NK-92 treated with Interleukin-12 subunit alpha and Interleukin-12 subunit beta, amount 100 ng/mL, for 24 hours (cell line): ENCODE data around the gene NAA80.

ENCODE experiments used
- DNase-seq: peaks from one replicate; lab custom pipeline; 2025; lab: John Stamatoyannopoulos, UW

Gene NAA80

DNA sequence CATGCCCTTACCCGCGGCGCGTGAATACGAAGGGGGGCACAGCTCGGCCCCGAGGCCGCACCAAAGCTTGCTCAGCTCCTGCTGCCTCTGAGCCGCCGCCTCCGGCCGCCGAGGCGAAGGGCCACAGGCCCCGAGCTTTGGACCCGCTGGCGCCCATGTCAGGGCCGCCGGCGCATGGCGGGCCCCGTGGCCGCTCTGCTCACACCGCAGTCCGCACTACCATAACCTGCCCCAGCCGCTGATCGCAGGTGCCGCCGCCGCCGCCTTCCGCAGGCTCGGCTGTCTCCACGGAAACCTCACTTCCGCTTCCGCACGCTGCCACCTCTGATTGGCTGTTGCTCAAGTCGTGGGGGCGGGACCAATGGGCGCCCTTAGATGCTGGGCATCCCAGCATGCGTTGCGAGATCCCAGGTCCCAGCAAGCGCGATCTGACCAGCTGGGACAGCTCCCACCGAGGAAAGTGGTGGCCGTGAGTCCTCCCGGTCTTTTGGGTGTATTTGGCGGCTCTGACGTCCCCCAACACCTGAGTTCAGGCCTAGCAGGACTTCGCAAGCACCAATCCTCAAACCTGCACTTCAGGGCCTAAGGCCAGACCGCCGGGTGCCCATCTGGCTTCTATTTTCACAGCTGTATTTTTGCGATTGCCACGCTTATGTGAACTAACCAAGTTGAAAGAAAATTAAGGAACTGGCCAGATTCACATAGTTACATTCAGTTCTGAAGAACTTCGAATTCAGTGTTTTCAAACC, 28.9 kb upstream of the NAA80 start, which contains the start of gene TUSC2:
Gene TUSC2 (minus strand): TSS at position 281 of the 749 bp plus-strand sequence. CDS start 124 bp downstream, at position 157.
- peak; percentile 86 for DNase-seq

DNA sequence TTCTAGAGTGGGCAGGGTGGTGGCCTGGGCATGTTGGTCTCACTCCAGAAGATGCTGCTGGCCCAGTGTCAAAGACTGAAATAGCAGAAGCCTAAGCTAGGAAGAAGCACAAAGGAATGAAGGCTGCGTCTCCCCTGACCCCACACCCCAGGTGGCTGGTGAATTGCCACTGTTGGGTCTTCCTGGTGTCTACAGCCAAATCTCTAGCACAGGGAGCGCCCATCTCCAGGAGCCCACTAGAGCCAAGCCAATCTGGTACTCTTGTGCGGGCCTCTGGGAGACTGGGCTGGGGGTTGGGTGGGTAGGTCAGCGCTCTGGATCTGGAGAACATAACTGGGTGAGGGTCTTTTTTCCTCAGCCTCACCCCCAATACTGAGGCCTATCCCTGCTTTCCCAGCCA, 27.9 kb upstream of the NAA80 start:
- no peak for DNase-seq

DNA sequence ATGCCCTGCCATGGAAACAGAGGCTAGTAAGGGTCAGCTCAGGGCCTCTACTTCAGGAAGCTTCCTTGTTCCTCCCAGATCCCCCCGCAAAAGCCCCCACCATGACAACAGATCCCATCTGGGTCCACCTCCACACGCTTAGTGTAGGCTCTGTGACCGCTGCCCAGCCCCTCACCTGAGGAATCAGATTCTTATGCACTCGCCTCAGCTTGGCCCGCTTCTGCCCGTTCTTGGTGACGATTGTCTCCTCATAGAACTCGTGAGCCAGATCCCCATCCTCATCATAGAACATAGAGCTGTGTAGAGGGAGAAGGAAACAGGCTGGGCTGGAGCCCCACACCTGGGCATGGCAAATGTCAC, 27.0 kb upstream of the NAA80 start:
- no peak for DNase-seq

DNA sequence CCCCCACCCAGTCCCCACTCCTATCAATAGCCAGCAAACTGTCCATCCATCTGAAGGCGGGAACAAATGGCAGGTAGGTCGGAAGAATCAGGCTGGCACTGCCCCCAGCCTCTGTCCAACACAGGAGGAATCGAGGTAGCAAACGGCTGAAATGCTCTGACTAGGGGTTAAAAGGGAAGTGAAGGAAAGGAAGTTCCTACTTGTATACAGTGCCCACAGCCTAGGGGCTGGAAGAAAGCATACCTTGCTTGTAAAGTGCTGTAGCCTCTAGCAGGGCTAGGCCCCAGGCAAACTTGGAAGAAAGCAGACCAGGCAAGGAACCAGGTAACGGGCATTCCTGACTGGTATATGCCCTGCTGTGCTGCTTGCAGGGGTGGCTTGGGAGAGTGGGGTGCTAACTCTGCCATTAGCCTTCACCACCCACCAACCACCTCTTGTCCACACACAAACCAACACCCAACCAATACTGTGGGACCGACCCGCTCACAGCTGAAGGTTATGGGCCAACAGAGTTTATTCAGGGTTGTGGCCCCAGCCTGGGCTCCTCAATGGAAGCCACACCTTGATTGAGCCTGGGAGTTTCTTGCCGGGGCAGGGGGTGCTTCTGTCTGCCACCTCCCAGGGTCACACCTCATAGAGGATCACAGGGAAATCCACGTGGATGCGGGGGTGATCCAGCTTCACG, 26.4 kb upstream of the NAA80 start:
- DNase-seq: no peak

DNA sequence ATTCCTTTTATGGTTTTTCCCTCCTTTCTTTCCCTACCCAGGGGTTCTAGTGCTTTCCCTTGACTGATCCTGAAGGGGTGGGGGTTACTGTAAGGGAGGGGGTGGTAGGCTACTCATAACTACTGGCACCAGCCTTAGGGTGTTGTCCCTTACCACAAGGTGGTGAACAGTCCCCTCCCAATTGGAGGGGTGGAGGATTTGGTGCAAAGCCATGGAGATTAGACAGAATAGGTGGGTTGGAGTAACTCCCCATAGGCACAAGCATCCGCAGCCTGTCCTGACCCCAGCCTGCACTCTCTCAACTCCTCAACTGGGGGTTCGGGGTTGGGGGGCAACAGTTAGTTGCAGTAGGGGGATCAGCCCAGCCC, 25.9 kb upstream of the NAA80 start:
- DNase-seq: no peak

DNA sequence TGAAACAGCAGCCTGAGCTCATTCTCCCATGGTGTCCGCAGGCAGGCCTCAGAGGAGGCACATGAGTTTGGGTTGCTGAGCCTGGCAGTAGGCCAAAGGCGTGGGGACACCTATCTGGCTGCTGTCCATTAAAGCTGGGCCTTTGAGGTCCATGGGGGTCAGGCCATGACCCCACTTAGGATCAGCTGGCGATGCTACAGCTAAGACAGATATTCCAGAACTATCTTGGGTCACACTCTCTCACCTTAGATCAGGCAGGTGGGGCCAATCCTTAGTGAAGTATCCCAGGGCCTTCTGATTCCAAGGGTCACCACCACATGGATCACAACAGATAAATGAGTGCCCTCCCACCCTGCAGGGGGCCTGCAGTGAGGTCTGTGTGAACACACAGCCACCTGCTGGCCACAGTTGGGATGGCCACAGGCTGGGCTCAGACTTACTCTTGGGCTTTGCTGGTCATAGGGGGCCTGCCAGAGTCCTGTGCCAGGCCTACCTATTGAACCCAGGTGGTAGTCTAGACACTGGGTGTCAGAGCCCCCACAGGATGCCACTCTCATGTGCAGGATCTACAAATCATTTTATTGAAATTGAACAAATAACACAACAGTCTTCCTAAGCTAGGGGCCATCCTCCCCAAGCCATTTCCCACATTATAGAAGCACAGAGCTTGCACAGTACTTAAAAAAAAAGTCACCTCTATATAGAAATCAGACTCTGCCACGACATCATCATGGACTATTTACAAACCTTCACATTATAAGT, 25.3 kb upstream of the NAA80 start:
- DNase-seq: no peak

DNA sequence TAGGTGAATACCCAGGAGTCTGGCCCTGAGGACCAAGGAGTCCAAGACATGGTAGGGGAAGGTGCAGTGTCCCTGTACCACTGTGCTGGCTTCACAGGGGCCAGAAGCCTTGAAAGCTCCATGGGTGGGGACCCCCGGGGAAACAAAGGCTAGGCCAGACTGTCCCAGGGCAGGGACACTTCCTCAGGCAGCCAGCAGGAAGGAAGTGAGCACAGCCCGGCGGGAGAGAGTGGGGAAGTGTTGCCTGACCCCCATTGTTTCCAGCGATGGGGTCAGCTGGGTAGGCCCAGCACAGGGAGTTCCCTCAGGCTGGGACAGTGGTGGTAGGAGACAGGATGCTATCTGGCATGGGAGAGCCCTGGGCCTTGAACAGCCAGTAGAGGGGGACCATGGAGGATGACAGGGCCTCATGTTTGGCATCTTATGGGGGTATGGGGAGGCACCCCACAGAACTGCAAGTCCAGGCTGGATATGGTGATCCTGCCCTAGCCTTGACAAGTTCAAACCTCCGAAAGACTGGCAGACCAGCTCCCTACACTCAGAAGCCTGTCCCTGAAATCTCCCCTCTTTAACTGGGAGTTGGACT, 24.5 kb upstream of the NAA80 start:
- no peak for DNase-seq

DNA sequence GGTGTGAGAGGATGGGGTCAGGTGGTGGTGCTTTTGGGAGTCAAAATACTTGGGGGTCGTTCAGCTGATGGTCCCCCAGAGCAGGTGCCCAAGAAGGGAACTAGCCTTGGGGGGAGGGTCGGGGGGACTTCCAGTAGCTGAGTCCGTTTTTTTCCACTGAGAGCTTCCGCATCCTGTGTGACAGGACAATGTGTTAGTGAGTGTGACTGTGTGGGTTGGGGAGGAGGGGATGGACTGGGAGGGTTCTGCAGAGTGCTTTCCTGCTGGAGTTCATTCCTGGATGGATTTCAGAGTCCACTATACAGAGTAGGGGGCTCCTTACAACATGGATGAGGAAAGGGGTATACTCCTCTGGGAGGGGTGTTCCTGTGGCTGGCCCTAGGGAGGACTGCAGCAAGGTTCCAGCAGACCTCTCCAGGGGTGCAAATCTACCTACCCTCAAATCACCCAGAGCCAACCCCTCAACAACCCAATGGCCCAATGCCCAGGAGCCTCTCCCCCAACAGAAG, 23.9 kb upstream of the NAA80 start:
- no peak for DNase-seq

DNA sequence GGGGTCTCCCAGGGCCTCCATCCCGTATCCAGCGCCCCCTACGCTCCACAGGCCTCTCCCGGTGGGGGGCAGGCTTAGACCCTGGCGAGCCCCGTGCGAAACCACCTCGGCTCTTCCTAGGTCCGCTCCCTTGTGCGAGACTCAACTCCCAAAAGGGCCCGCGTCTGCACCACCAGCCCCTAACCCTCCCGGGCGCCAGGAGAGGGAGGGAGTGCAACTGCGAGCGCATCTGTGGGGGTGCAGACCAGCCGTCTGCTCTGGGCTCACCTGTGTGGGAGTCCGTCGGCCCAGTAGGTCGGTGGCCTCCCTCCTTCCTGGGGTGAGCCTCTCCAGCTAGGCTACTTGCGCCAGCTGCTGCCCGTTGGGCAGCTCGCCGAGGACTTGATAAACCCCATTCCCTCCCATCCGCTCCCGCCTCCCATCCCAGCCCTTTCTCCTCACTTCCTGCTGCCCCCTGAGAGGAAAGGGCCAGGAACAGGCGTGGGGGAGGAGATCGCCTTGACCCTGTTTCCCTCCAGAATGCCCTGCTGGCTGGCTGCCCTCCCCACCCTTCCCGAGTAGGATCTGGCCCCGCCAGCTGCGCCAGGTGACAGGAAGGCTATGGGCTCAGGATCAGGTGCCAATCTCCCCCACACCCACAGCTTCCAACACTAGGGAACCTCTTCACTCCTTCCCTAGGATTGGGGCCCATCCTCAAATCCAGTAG, 23.3 kb upstream of the NAA80 start, which contains the start of gene HYAL2:
Gene HYAL2 (minus strand): TSS at position 360 of the 706 bp plus-strand sequence. CDS start 2,256 bp downstream, outside the sequence.
- no peak for DNase-seq

DNA sequence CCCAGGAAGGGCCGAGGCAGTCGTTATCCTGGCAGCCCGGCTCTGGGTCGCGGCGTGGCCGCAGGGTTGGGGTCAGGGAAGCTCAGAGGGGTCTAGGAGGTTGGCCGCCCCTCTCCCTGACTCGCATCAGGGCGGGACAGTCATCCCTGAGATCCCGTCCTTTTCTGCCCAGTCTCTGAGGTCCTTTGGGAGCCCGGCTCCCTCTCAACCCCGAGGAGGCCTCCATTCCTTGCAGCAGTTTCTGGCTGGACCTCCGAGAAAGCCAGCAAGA, 22.8 kb upstream of the NAA80 start:
- DNase-seq: no peak

DNA sequence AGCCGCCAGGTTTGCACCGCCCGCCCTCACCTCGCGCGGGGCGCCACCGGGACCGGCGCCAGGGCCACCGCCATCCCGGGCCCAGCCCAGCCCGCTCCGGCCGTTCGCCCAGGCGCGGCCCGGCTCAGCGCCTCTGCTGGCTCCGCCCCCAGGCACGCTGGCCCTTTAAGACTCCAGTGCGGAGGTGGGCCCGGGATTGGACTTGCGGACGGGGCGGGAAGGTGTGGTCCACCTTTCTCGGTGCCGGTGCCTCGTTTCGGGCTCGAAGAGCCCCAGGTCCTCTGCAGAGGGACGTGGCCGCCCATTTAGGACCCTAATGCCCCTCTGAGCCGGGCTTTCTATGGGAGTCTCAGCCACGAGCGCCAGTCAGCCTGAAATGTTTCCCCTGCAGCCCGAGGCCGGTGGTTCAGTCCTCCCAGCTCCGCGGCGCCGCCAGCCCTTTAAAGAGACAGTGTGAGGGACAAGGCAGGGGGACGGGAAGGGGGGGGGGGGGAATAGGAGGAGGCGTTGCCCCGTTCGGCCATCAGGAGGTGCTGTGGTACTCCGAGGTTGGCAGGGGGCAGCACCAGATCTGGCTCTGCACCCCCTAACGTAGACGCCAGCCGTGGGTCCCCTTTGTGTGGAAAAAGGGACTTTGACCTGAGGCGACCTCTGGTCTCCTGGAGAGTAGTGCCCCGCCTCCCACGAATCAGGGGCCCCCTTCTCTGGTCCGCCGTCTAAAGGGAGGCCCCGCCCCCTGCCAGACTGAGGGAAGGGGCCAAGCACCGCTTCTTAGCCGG, 22.3 kb upstream of the NAA80 start:
- peak; percentile 63 for DNase-seq

DNA sequence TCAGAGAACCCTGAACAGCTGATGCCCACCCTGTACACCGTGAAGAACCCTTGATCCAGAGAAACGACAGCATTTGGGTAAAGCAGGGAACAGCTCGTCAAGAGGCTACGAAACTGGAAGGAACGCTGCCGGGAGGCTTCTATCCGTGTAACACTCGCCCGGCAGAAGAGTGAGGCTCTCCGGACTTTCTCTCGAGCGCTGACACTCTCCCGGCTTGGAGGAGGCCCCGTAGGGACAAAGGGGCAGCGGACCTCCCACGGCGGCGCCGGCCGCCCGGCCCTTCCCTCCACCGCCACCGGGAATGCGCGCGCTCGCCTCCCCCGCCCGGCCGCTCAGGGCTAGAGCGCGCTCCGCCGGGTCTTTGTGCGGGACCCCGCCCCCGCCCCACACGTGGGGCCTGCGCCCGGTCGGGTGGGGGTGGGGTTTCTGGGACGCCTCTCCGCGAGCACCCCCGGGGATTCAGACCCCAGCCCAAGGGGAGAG, 21.7 kb upstream of the NAA80 start:
- no peak for DNase-seq

DNA sequence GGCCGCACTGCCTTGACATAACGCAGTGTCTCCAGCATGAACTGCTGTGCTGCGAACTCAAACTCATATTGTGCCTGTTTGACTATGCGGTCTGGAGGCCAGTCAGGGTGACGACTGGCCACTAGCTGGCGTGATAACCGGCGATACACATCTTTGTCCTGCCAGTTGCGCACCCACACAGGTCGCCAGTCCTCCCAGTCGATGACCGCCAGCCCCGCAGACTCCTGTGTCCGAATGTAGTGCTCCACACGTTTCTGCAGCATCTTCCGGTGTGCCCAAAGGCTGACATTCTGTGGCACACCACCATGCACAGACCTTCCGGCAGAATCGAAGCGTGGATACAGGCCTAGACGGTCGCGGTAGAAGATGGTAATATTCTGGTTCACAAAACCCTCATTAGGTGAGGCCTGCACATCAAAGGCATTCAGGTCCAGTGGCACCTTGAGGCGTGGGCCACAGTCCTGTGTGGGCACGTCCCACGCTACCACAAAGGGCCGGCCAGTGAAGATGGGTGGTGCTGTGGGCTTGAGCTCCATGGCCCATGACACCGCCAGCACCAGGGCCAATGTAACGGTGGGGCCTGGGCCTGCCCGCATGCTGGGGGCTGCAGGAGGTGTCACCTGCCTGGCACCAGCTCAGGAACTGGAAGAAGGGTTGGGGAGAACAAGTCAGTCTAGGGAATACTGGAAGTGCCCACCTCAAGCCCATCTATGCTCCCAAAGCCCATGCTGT, 20.9 kb upstream of the NAA80 start:
- DNase-seq: no peak

DNA sequence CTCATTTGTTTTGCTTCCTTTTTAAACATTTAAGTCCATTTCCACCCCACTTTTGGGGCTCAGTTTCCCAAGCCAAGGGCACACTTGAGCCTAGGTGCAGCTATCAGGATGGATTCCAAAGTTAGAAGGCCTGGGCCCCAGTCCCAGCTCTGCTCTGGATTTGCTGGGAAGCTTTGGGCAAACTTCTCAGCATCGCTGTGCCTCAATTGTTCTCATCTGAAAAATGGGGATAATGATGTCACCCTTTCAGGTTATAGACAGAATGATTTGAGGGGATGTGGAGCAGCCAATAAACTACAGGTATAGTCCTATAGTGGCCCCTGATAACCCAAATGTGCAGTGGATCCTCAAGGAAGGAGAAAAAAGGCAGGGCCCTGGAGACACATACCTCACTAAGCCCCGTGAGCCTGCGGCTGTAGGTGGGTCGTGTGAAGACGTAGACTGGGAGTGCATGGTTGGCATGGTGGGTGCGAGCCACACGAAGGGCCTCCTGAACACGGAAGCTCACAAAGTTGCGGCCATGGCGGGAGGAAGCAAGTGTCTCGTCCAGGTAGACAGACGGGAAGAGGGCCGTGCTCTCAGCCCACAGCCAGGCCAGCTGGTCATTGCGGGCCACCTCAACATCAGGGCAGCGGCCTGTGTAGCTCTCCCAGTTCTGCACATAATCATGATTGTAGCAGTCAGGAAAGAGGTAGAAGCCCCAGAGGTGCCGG, 20.1 kb upstream of the NAA80 start:
- DNase-seq: no peak

DNA sequence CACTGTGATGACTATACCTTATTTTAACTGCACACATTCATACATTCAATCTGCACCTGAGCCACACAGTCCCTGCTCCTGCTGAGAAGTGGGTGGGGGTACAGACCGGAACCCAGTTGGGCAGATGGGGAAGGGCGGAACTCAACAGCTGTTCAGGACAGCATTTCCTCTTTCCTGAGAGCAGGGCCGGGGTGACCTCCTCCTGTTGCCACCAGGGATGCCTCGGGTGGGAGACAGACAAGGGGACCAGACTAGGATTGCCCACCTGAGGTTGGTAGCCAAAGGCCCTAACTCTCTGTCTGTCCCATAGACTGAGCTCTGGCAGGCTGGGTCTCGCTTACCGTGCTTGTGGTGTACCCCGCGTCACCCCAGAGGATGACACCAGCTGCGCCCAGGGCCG, 19.4 kb upstream of the NAA80 start:
- DNase-seq: no peak

DNA sequence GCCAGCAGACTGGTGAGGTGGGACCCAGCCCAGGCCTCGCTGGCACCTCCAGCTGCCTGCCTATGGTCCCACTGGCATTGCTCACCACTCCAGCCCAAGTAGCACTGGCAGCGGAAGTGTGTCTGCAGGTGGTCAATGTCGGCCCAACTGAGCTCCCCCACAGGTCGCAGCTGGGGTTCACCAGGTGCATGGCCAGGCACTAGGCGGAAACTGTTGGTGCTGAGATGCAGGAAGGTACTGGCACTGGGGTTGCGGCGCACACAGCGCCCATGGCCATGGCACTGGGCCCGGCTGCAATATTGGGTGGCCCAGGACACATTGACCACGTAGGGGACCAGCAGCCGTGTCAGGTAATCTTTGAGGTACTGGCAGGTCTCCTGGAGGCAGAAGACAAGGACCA, 19.0 kb upstream of the NAA80 start:
- DNase-seq: no peak

DNA sequence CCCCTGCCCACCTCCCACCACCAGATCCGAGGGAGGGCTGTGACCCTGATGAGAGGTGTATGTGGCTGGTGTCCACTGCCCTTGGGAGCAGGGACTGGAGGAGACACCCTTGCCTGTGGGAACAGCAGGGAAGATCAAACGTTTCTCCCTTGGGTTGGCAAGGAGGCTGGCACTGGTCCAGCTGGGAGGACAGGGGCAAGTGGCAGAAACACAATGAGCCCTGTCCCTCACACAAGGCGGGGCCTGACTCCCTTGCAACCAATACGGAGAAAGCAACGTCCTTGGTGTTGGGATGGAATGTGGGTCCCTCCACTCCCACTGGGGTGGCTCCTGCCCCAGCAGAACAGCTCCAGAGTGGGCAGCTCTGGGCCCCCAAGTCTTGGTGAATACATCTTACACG, 18.1 kb upstream of the NAA80 start:
- no peak for DNase-seq

DNA sequence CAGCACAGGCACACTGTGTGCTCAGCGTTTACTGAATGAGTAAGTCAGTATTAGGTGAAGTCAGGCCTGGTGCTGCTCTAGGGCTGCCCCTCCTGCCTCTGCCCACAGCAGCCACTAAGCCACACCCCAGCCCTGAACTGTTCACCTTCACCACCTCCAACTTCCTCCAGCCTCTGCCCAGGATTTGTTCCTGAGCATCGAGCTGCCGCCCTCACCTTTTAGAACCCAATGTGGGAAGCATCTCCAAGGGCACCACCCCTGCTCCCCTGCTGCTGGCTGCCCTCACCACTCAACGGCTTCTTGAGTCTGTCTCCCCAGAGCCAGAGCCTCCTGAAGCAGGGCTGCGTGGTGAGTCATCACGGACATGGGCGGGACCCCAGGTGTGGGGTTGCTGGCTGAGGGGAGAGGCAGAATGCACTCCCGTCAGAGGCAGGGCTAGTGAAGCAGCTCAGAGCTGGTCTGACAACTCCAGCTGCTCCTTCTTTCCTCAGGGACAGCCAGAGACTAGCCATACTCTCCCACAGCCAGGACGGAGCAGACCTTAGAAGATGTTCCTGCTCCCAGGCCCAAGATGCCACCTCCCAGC, 17.5 kb upstream of the NAA80 start:
- no peak for DNase-seq

DNA sequence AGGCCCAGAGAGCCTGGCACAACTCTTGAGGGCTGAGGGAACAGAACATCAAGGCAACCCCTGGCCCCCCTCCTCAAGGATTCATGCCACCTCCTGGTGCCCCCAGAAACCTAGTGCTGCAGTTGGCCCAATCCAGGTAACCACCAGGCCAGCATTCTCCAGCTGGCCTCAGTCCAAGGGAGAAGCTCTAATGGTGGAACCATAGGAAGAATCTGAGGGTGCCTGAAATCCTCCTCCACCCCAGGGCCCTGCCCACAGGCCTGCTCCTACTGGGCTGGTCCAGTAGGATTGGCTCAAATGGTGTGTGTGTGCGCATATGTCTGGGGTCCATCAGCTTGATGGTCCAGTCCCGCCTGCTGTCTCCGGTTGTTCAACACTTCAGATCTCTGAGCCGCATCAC, 15.6 kb upstream of the NAA80 start:
- DNase-seq: no peak
